ENCODE results near the gene ROMO1. TPM values are rescaled to one million over a fixed set of nuclear protein-coding genes. Genes with fewer than 3 reads are reported as not detected.
A peak's percentile ranks its signal among the peaks of the same experiment; 100 is the strongest.

ROMO1 gene
- total RNA-seq, 2 experiments from 2014 or later = 32.9 to 35.8 TPM

DNA sequence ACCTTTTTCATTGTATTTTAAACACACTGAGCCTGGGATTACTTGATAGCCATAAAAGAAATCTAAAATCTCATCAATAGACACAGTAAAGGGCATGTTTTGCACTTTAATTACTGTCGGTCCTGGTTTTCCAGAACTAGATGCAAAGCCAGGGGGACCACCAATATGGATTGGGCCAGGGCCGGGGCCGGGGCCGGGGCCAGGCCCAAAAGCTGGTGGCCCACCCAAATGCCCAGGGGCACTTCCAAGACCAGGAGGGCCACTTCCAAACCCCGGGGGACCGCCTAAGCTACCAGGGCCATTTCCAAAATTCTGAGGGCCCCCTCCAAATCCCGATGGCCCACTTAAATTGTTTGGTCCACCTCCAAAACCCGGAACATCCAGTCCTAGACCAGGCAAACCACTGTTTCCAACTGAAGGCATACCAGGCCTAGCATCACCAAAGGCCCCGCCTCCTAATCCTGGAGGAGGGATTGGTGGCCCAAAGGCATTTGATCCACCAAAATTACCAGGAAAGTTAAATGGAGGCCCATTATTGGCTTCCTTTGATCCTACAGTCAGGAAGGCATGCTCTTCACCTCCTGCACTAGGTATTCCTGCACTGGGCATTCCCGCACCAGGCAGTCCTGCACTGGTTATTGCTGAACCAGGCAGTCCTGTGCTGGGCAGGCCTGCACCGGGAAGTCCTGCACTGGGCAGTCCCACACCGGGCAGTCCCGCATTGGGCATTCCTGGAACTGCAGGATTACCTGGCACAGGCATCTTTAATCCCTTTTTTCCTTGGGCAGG is 46.4 kb upstream of the ROMO1 start:
- DNase-seq = no peak
- no peak overlapping the region for H3K4me3 Mint-ChIP-seq
- Histone ChIP-seq H3K27ac (ENCODE audit: low read depth in 1 of 2, low read length in 2 of 2) (no peak overlapping the region), H3K9me3 (ENCODE audit: control insufficient read depth in 1 of 2, insufficient read depth in 1 of 2, low read length in 2 of 2) (no peaks in the 10 kb centered on the region), H3K36me3 (ENCODE audit: insufficient read depth, low read length) (peaks cover 47% of the 10 kb centered on the region), H3K27me3 (ENCODE audit: control insufficient read depth in 1 of 2, insufficient read depth in 2 of 2, low read length in 2 of 2) (no peaks in the 10 kb centered on the region), H3K4me1 (ENCODE audit: insufficient read depth, low read length) (peaks cover 21% of the 10 kb centered on the region), H3K4me3 (ENCODE audit: low read length) (no peak overlapping the region)
- no peak for ATAC-seq (ENCODE audit: poor library complexity)
- no peaks in the 10 kb centered on the region for H3K9me3 Mint-ChIP-seq
- peaks cover 58% of the 10 kb centered on the region for H3K4me1 Mint-ChIP-seq (ENCODE audit: low read depth)
- intact Hi-C loops (cut with DNase I, micrococcal nuclease) = no loop called here
- ChIA-PET POLR2A (interaction anchor here (0.9 to 2.6 kb wide), 3 partner anchors 8 to 11 kb away, joined by 4 to 15 read pairs (median 6); partner anchors contain the start of genes CPNE1 and RBM12), CTCF (interaction anchor here (0.5 to 1.5 kb wide), 3 partner anchors 34 to 684 kb away, joined by 3 to 5 read pairs (median 3); no protein-coding TSS in a partner anchor)
- peaks cover 47% of the 10 kb centered on the region for H3K36me3 Mint-ChIP-seq (ENCODE audit: low read depth)
- H3K27me3 Mint-ChIP-seq = no peaks in the 10 kb centered on the region
- TF ChIP-seq, protein P1, sequence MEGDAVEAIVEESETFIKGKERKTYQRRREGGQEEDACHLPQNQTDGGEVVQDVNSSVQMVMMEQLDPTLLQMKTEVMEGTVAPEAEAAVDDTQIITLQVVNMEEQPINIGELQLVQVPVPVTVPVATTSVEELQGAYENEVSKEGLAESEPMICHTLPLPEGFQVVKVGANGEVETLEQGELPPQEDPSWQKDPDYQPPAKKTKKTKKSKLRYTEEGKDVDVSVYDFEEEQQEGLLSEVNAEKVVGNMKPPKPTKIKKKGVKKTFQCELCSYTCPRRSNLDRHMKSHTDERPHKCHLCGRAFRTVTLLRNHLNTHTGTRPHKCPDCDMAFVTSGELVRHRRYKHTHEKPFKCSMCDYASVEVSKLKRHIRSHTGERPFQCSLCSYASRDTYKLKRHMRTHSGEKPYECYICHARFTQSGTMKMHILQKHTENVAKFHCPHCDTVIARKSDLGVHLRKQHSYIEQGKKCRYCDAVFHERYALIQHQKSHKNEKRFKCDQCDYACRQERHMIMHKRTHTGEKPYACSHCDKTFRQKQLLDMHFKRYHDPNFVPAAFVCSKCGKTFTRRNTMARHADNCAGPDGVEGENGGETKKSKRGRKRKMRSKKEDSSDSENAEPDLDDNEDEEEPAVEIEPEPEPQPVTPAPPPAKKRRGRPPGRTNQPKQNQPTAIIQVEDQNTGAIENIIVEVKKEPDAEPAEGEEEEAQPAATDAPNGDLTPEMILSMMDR (IDR thresholded peaks at IDR 0.05) = no peak
- peak overlapping the region; percentile 40 for H3K27ac Mint-ChIP-seq

DNA sequence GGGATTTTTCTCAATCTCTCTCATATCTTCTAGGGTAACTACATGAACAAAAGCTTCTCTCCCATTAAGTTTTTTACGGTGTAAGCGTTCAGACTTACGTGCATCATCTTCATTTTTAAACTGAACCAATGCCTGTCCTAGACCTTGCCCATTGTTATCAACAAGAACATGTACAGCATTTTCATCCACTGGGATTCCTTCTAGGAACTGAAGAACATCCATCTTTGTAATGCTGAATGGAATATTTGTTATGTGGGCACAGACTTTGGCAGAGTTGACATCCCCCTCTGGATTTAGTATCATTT is 45.8 kb upstream of the ROMO1 start:
- intact Hi-C loops (cut with DNase I, micrococcal nuclease) = no loop called here
- Mint-ChIP-seq H3K36me3 (ENCODE audit: low read depth) (peaks cover 45% of the 10 kb centered on the region), H3K27ac (no peak overlapping the region), H3K9me3 (no peaks in the 10 kb centered on the region), H3K4me1 (ENCODE audit: low read depth) (peaks cover 58% of the 10 kb centered on the region), H3K27me3 (no peaks in the 10 kb centered on the region), H3K4me3 (no peak overlapping the region)
- Histone ChIP-seq H3K4me1 (ENCODE audit: insufficient read depth, low read length) (peaks cover 24% of the 10 kb centered on the region), H3K27me3 (ENCODE audit: control insufficient read depth in 1 of 2, insufficient read depth in 2 of 2, low read length in 2 of 2) (no peaks in the 10 kb centered on the region), H3K36me3 (ENCODE audit: insufficient read depth, low read length) (peaks cover 47% of the 10 kb centered on the region), H3K4me3 (ENCODE audit: low read length) (no peak overlapping the region), H3K9me3 (ENCODE audit: control insufficient read depth in 1 of 2, insufficient read depth in 1 of 2, low read length in 2 of 2) (no peaks in the 10 kb centered on the region), H3K27ac (ENCODE audit: low read depth in 1 of 2, low read length in 2 of 2) (no peak overlapping the region)
- POLR2A ChIA-PET = interaction anchor here (2.6 kb wide), 1 partner anchor 11 kb away, joined by 15 read pairs; the partner anchor contains the start of genes CPNE1 and RBM12
- CTCF ChIA-PET = interaction anchor here (1.2 to 1.5 kb wide), 2 partner anchors 34 to 52 kb away, joined by 3 to 5 read pairs; no protein-coding TSS in a partner anchor
- ATAC-seq (ENCODE audit: poor library complexity) (no peak), DNase-seq (no peak)
- TF ChIP-seq, protein P1 (IDR thresholded peaks at IDR 0.05) = no peak

DNA sequence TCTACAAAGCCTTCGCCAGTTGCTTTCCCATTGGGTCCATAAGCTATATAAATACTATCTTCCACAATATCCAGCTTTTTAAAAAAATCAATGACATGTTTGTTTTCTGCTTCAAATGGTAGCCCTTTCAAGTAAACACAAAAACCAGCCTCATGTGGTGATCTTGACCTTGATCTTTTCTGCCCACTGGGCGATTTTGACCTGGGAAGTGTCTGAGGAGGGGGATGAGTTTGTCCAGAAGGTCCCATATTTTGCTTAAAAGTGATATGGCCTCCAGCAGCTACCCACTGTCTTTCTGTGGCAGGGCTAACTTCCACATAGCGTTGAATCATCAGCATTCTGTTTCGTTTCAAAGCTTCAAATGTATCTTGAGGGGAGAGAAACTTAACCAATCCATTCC is 45.3 kb upstream of the ROMO1 start:
- ATAC-seq (ENCODE audit: poor library complexity) = no peak
- CTCF ChIA-PET = interaction anchor here (1.2 to 1.5 kb wide), 2 partner anchors 35 to 52 kb away, joined by 3 to 5 read pairs; no protein-coding TSS in a partner anchor
- Mint-ChIP-seq H3K4me1 (ENCODE audit: low read depth) (peaks cover 56% of the 10 kb centered on the region), H3K4me3 (no peak overlapping the region), H3K27me3 (no peaks in the 10 kb centered on the region), H3K36me3 (ENCODE audit: low read depth) (peaks cover 45% of the 10 kb centered on the region), H3K27ac (no peak overlapping the region), H3K9me3 (no peaks in the 10 kb centered on the region)
- intact Hi-C loops (cut with DNase I, micrococcal nuclease) = no loop called here
- H3K9me3 ChIP-seq (ENCODE audit: control insufficient read depth in 1 of 2, insufficient read depth in 1 of 2, low read length in 2 of 2) = no peaks in the 10 kb centered on the region
- no peak overlapping the region for H3K27ac ChIP-seq (ENCODE audit: low read depth in 1 of 2, low read length in 2 of 2)
- H3K27me3 ChIP-seq (ENCODE audit: control insufficient read depth in 1 of 2, insufficient read depth in 2 of 2, low read length in 2 of 2) = no peaks in the 10 kb centered on the region
- no peak for DNase-seq
- POLR2A ChIA-PET = interaction anchor here (2.6 kb wide), 1 partner anchor 10 kb away, joined by 15 read pairs; the partner anchor contains the start of genes CPNE1 and RBM12
- no peak overlapping the region for H3K4me3 ChIP-seq (ENCODE audit: low read length)
- peaks cover 28% of the 10 kb centered on the region for H3K4me1 ChIP-seq (ENCODE audit: insufficient read depth, low read length)
- TF ChIP-seq, protein P1 (IDR thresholded peaks at IDR 0.05) = no peak
- H3K36me3 ChIP-seq (ENCODE audit: insufficient read depth, low read length) = peaks cover 47% of the 10 kb centered on the region

All from CD4-positive, alpha-beta T cell (primary cell).